Activated CD4-positive, alpha-beta T cell treated with anti-CD3 and anti-CD28 coated beads, Interleukin-2, amount 10 ng/mL, durations not matched to agents 24 days and 14 days (primary cell): Measurements from ENCODE around the gene SNAPC4. TPM values are rescaled to one million over a fixed set of nuclear protein-coding genes. Genes with fewer than 3 reads are reported as not detected.
A peak's percentile ranks its signal among the peaks of the same experiment; 100 is the strongest.
"Not testable (repeated sequence)": the region's sequence is repeated elsewhere in the genome, so short reads cannot be mapped to it uniquely, and the experiment has no call there.

ENCODE experiments used
- DNase-seq: peaks from one replicate; pipeline ENCODE4 v3.0.0; 2022
- H3K27ac Mint-ChIP-seq: one replicate; pipeline ENCODE4 v1.8.0; 2022; ENCODE audit warnings: mild to moderate bottlenecking, mixed read lengths
- H3K27me3 Mint-ChIP-seq: one replicate; pipeline ENCODE4 v1.8.0; 2022; ENCODE audit warnings: mixed read lengths
- H3K36me3 Mint-ChIP-seq: one replicate; pipeline ENCODE4 v1.8.0; 2022; ENCODE audit warnings: low read depth, mild to moderate bottlenecking, mixed read lengths
- H3K4me1 Mint-ChIP-seq: one replicate; pipeline ENCODE4 v1.8.0; 2021; ENCODE audit warnings: mixed read lengths
- H3K4me3 Mint-ChIP-seq: one replicate; pipeline ENCODE4 v1.8.0; 2022; ENCODE audit warnings: mild to moderate bottlenecking, moderate library complexity, mixed read lengths
- H3K9me3 Mint-ChIP-seq: one replicate; pipeline ENCODE4 v1.8.0; 2021; ENCODE audit warnings: mixed read lengths
- intact Hi-C: fragments of 100-400 bp; cut with micrococcal nuclease; formaldehyde crosslinking; loops from one replicate; pipeline ENCODE4 v1.15.1; 2023
- total RNA-seq: library from RNA; stranded (reverse); gene quantifications from 2 replicates; pipeline ENCODE4 v1.2.3, GENCODE V29; 2022

The SNAPC4 gene
- total RNA-seq, 1 donor from 2014 or later = 27.3 TPM

GRCh38 chr9:136425367-136425766, 25.4 kb upstream of the SNAPC4 start:
- H3K27ac Mint-ChIP-seq = peak overlapping the region; percentile 63
- DNase-seq, intact Hi-C loops: not testable (repeated sequence)

GRCh38 chr9:136424750-136425362, 24.9 kb upstream of the SNAPC4 start:
- intact Hi-C loops = no loop called here

More at GRCh38 chr9:136425367-136425766, 25.4 kb upstream of the SNAPC4 start:
- not testable (repeated sequence) for H3K9me3 Mint-ChIP-seq, H3K27me3 Mint-ChIP-seq, H3K4me1 Mint-ChIP-seq, H3K4me3 Mint-ChIP-seq
- peaks cover 39% of the 10 kb centered on the region for H3K36me3 Mint-ChIP-seq

GRCh38 chr9:136423432-136424146, 23.6 kb upstream of the SNAPC4 start:
- Mint-ChIP-seq H3K4me1 (peaks cover 2% of the 10 kb centered on the region), H3K36me3 (peaks cover 46% of the 10 kb centered on the region), H3K27me3 (no peaks in the 10 kb centered on the region), H3K27ac (no peak overlapping the region), H3K4me3 (no peak overlapping the region), H3K9me3 (no peaks in the 10 kb centered on the region)
- no peak for DNase-seq
- intact Hi-C loops = no loop called here

More at GRCh38 chr9:136424750-136425362, 24.9 kb upstream of the SNAPC4 start:
- Mint-ChIP-seq H3K9me3 (no peaks in the 10 kb centered on the region), H3K27ac (peak overlapping the region; percentile 63), H3K4me3 (no peak overlapping the region), H3K27me3 (no peaks in the 10 kb centered on the region), H3K4me1 (peaks cover 2% of the 10 kb centered on the region), H3K36me3 (peaks cover 39% of the 10 kb centered on the region)
- no peak for DNase-seq

GRCh38 chr9:136422876-136423275, 22.9 kb upstream of the SNAPC4 start:
- intact Hi-C loops = no loop called here
- no peak overlapping the region for H3K27ac Mint-ChIP-seq
- no peaks in the 10 kb centered on the region for H3K9me3 Mint-ChIP-seq
- DNase-seq = no peak
- no peak overlapping the region for H3K4me3 Mint-ChIP-seq
- peaks cover 48% of the 10 kb centered on the region for H3K36me3 Mint-ChIP-seq
- no peaks in the 10 kb centered on the region for H3K27me3 Mint-ChIP-seq
- peaks cover 2% of the 10 kb centered on the region for H3K4me1 Mint-ChIP-seq

- H3K9me3 Mint-ChIP-seq = no peaks in the 10 kb centered on the region
- no peaks in the 10 kb centered on the region for H3K27me3 Mint-ChIP-seq
- H3K4me3 Mint-ChIP-seq = no peak overlapping the region
- intact Hi-C loops = no loop called here
- DNase-seq = no peak
- peaks cover 53% of the 10 kb centered on the region for H3K36me3 Mint-ChIP-seq
- H3K27ac Mint-ChIP-seq = no peak overlapping the region
- peaks cover 2% of the 10 kb centered on the region for H3K4me1 Mint-ChIP-seq
Measured at GRCh38 chr9:136421791-136422190, 21.8 kb upstream of the SNAPC4 start.

GRCh38 chr9:136419092-136419420, 19.1 kb upstream of the SNAPC4 start:
- peaks cover 49% of the 10 kb centered on the region for H3K36me3 Mint-ChIP-seq
- H3K9me3 Mint-ChIP-seq = no peaks in the 10 kb centered on the region
- DNase-seq = no peak

GRCh38 chr9:136418182-136419091, 18.5 kb upstream of the SNAPC4 start:
- peaks cover 51% of the 10 kb centered on the region for H3K36me3 Mint-ChIP-seq
- H3K27me3 Mint-ChIP-seq = no peaks in the 10 kb centered on the region
- no peak overlapping the region for H3K27ac Mint-ChIP-seq
- DNase-seq = no peak
- H3K4me3 Mint-ChIP-seq = no peak overlapping the region
- no peaks in the 10 kb centered on the region for H3K9me3 Mint-ChIP-seq
- intact Hi-C loops = no loop called here
- peaks cover 2% of the 10 kb centered on the region for H3K4me1 Mint-ChIP-seq

More at GRCh38 chr9:136419092-136419420, 19.1 kb upstream of the SNAPC4 start:
- no peaks in the 10 kb centered on the region for H3K27me3 Mint-ChIP-seq
- H3K4me3 Mint-ChIP-seq = no peak overlapping the region
- intact Hi-C loops = no loop called here
- H3K4me1 Mint-ChIP-seq = no peaks in the 10 kb centered on the region
- no peak overlapping the region for H3K27ac Mint-ChIP-seq

- Mint-ChIP-seq H3K4me1 (peaks cover 11% of the 10 kb centered on the region), H3K4me3 (no peak overlapping the region), H3K9me3 (no peaks in the 10 kb centered on the region), H3K36me3 (peaks cover 58% of the 10 kb centered on the region), H3K27me3 (no peaks in the 10 kb centered on the region), H3K27ac (no peak overlapping the region)
- intact Hi-C loops = no loop called here
- no peak for DNase-seq
Measured at GRCh38 chr9:136416914-136417313, 16.9 kb upstream of the SNAPC4 start.

- no peak for DNase-seq
- intact Hi-C loops = no loop called here
Measured at GRCh38 chr9:136416427-136416826, 16.5 kb upstream of the SNAPC4 start.

GRCh38 chr9:136412962-136413361, 13.0 kb upstream of the SNAPC4 start:
- no peaks in the 10 kb centered on the region for H3K27me3 Mint-ChIP-seq
- H3K9me3 Mint-ChIP-seq = no peaks in the 10 kb centered on the region
- peak overlapping the region; percentile 26 for H3K27ac Mint-ChIP-seq
- peaks cover 58% of the 10 kb centered on the region for H3K36me3 Mint-ChIP-seq
- peaks cover 34% of the 10 kb centered on the region for H3K4me1 Mint-ChIP-seq
- DNase-seq = no peak
- intact Hi-C loops = loop anchor here (5.0 kb wide), 2 partner anchors 134 to 166 kb away; partner anchors contain the start of genes NOTCH1 and QSOX2
- H3K4me3 Mint-ChIP-seq = no peak overlapping the region

More at GRCh38 chr9:136416427-136416826, 16.5 kb upstream of the SNAPC4 start:
- no peaks in the 10 kb centered on the region for H3K9me3 Mint-ChIP-seq
- no peaks in the 10 kb centered on the region for H3K27me3 Mint-ChIP-seq
- peaks cover 59% of the 10 kb centered on the region for H3K36me3 Mint-ChIP-seq
- no peak overlapping the region for H3K27ac Mint-ChIP-seq
- H3K4me1 Mint-ChIP-seq = peaks cover 13% of the 10 kb centered on the region
- H3K4me3 Mint-ChIP-seq = no peak overlapping the region

GRCh38 chr9:136411378-136411777, 11.4 kb upstream of the SNAPC4 start:
- Mint-ChIP-seq H3K9me3 (no peaks in the 10 kb centered on the region), H3K36me3 (peaks cover 57% of the 10 kb centered on the region), H3K4me1 (peaks cover 37% of the 10 kb centered on the region), H3K4me3 (peak overlapping the region; percentile 93), H3K27me3 (no peaks in the 10 kb centered on the region), H3K27ac (peak overlapping the region; percentile 92)
- intact Hi-C loops = loop anchor here (2.0 to 5.0 kb wide), 3 partner anchors 27 to 164 kb away; partner anchors contain the start of genes INPP5E, NOTCH1 and QSOX2
- DNase-seq = no peak

GRCh38 chr9:136410500-136411287, 10.7 kb upstream of the SNAPC4 start, which contains the start of the genes ENTR1 and PMPCA:
TSS of gene ENTR1 (minus strand) at chr9:136410614. CDS start at chr9:136410397, 217 bp downstream.
TSS of gene PMPCA (plus strand) at chr9:136410658. CDS start at chr9:136410669, 11 bp downstream.
- peak; percentile 99 for DNase-seq
- no peaks in the 10 kb centered on the region for H3K27me3 Mint-ChIP-seq
- intact Hi-C loops = loop anchor here (1.0 to 5.0 kb wide), 4 partner anchors 10 to 163 kb away; partner anchors contain the start of genes INPP5E, NOTCH1, QSOX2 and SNAPC4
- H3K36me3 Mint-ChIP-seq = peaks cover 55% of the 10 kb centered on the region
- H3K27ac Mint-ChIP-seq = peak within 1 kb of the TSS; percentile 95
- H3K4me3 Mint-ChIP-seq = peak within 1 kb of the TSS; percentile 94
- H3K9me3 Mint-ChIP-seq = no peaks in the 10 kb centered on the region
- H3K4me1 Mint-ChIP-seq = peaks cover 40% of the 10 kb centered on the region
